Measurements from ENCODE around the gene PRIMPOL.
"Not testable (repeated sequence)": the region's sequence is repeated elsewhere in the genome, so short reads cannot be mapped to it uniquely, and the experiment has no call there.

The PRIMPOL gene

GRCh38 chr4:184740980-184741391 is 91.4 kb downstream of the PRIMPOL start:
- Histone ChIP-seq H3K4me1 (peaks cover 17 to 71% (median 29%) of the 10 kb centered on the region in 10 experiments), H3K27ac (0 out of 22 replicates have a peak overlapping the region, but pooled peaks of 2 of the 11 experiments have one; percentile 4 to 26), H3K4me3 (no peak overlapping the region; a peak in 1 of 20 replicates), H3K9me3 (replicated peaks in 1 of 11) (peaks cover 0 to 21% (median 16%) of the 10 kb centered on the region in 11 experiments; a peak in 20 of 22 replicates), H3K36me3 (0 out of 22 replicates have a peak, but pooled peaks cover 0 to 4% (median 0%) of the 10 kb centered on the region in 11 experiments), H4K20me1 (no peaks in the 10 kb centered on the region; a peak in 1 of 22 replicates), H3K9ac (no peak overlapping the region), H3K4me2 (peak overlapping the region in 3 of 11 experiments; percentile 57 to 74 (median 73); a peak in 5 of 22 replicates), H3K27me3 (no peaks in the 10 kb centered on the region)
- no peak for TF ChIP-seq Cebpa-rat (IDR thresholded peaks at IDR 0.05)

GRCh38 chr4:184741651-184742050 is 92.1 kb downstream of the PRIMPOL start:
- H3K27ac ChIP-seq, H3K4me3 ChIP-seq, H4K20me1 ChIP-seq, H3K4me2 ChIP-seq, H3K36me3 ChIP-seq, H3K9ac ChIP-seq, H3K27me3 ChIP-seq: not testable (repeated sequence)
- Histone ChIP-seq H3K9me3 (replicated peaks in 1 of 11) (peaks cover 0 to 21% (median 16%) of the 10 kb centered on the region in 11 experiments; a peak in 20 of 22 replicates), H3K4me1 (peaks cover 23 to 78% (median 35%) of the 10 kb centered on the region in 10 experiments)

GRCh38 chr4:184743650-184744049 is 94.1 kb downstream of the PRIMPOL start:
- H3K4me1 ChIP-seq, result peaks cover 31 to 93% (median 52%) of the 10 kb centered on the region in 10 experiments
- peaks cover 0 to 4% (median 0%) of the 10 kb centered on the region in 11 experiments; a peak in 1 of 22 replicates for H3K36me3 ChIP-seq
- peaks cover 0 to 19% (median 0%) of the 10 kb centered on the region in 11 experiments; a peak in 4 of 22 replicates for H4K20me1 ChIP-seq
- TF ChIP-seq Cebpa-rat (IDR thresholded peaks at IDR 0.05), result no peak
- no peaks in the 10 kb centered on the region for H3K27me3 ChIP-seq
- H3K9ac ChIP-seq, result no peak overlapping the region
- no peak overlapping the region for H3K4me3 ChIP-seq
- peaks cover 0 to 21% (median 16%) of the 10 kb centered on the region in 11 experiments; a peak in 20 of 22 replicates for H3K9me3 ChIP-seq (replicated peaks in 1 of 11)
- no peak overlapping the region for H3K4me2 ChIP-seq
- peak overlapping the region in 2 of 11 experiments; percentile 12 to 13; a peak in 2 of 22 replicates for H3K27ac ChIP-seq

- H3K4me2 ChIP-seq, result 0 out of 22 replicates have a peak overlapping the region, but pooled peaks of 1 of the 11 experiments have one; percentile 1
- H3K36me3 ChIP-seq, result peaks cover 0 to 4% (median 0%) of the 10 kb centered on the region in 11 experiments; a peak in 1 of 22 replicates
- H3K9ac ChIP-seq, result no peak overlapping the region
- H3K27ac ChIP-seq, result peak overlapping the region in 2 of 11 experiments; percentile 12 to 13; a peak in 1 of 22 replicates
- no peak overlapping the region for H3K4me3 ChIP-seq
- H3K9me3 ChIP-seq (replicated peaks in 1 of 11), result peaks cover 0 to 21% (median 16%) of the 10 kb centered on the region in 11 experiments; a peak in 20 of 22 replicates
- H3K4me1 ChIP-seq, result peaks cover 26 to 93% (median 49%) of the 10 kb centered on the region in 10 experiments
- H3K27me3 ChIP-seq, result no peaks in the 10 kb centered on the region
- TF ChIP-seq Cebpa-rat (IDR thresholded peaks at IDR 0.05), result no peak
- H4K20me1 ChIP-seq, result peaks cover 0 to 25% (median 0%) of the 10 kb centered on the region in 11 experiments; a peak in 5 of 22 replicates
Measured at GRCh38 chr4:184744236-184744635, 94.7 kb downstream of the PRIMPOL start.

Data from BLaER1 treated with 17β-estradiol and CSF1 and Interleukin-3, amounts not matched to agents 10 nM and 100 nM (cell line).